ENCODE measurements around the gene CNTFR. TPM values are rescaled to one million over a fixed set of nuclear protein-coding genes. Genes with fewer than 3 reads are reported as not detected.

Gene CNTFR
- total RNA-seq, 5 donors from 2014 or later (not counting 1 experiment from before 2014, with no cell fraction given) = not detected

DNA sequence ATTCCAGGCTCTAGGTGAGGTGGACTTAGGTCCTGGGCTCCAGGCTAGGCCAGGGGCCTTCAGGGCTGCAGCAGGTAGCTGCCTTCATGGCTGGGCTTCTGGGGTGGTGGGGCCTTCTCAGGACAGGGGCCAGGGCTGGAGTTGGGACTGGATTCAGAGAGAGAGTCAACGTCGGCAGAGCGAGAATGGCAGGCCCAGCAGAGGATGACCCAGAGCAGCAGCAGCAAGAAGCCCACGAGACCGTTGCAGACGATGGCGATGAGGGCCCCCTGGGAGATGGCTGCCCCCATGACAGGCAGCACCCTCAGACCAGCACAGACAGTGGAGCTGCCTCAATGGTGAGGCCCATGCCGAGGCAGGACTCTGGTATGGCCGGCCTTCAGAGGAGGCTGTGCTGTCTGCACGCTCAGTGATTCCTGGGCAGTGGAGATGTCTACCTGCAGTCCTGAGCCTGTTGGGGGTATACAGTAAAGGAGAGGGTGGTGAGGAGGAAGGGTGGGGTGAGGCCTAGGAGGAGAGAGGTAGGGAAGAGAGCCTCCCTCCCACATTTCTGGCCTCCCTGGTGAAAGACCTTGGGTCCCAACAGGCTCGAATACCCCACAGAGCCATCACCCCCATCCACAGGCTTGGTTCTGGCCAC, 68.0 kb downstream of the CNTFR start:
- ATAC-seq (replicated peaks in 1 of 4) = no peak
- peak in 1 of 35 experiments; percentile 5 for DNase-seq
- H3K36me3 Mint-ChIP-seq = no peaks in the 10 kb centered on the region
- H3K4me3 ChIP-seq (ENCODE audit: control insufficient read depth in 1 of 2, extremely low read depth in 1 of 2, low read length in 1 of 2) = no peak overlapping the region
- peak overlapping the region in 2 of 3 donors; percentile 33 to 53 for H3K4me3 Mint-ChIP-seq
- no peaks in the 10 kb centered on the region for H3K9me3 ChIP-seq
- no peaks in the 10 kb centered on the region for H3K36me3 ChIP-seq (ENCODE audit: control insufficient read depth in 2 of 2, extremely low read depth in 1 of 2, insufficient read depth in 1 of 2, low read length in 1 of 2)
- CTCF ChIA-PET = interaction anchor here in 1 of 2 donors (0.6 kb wide), 1 partner anchor 21 kb away, joined by 3 read pairs; no protein-coding TSS in a partner anchor
- 93% methylated on average over 11 of the region's 11 CpGs for WGBS (ENCODE audit: insufficient coverage)
- peaks cover 4 to 16% of the 10 kb centered on the region in 2 experiments for H3K4me1 ChIP-seq (ENCODE audit: control insufficient read depth in 1 of 2, extremely low read depth in 1 of 2, insufficient read depth in 2 of 2, low read length in 2 of 2)
- POLR2A ChIA-PET = no interaction called here
- H3K9me3 Mint-ChIP-seq = no peaks in the 10 kb centered on the region
- peaks cover 0 to 18% of the 10 kb centered on the region in 2 experiments for H3K27me3 ChIP-seq (replicated peaks in 1 of 2; ENCODE audit: control insufficient read depth in 2 of 2, extremely low read depth in 1 of 2, insufficient read depth in 2 of 2, low read length in 1 of 2)
- peaks cover 0 to 5% of the 10 kb centered on the region in 2 donors for H3K27me3 Mint-ChIP-seq
- H3K27ac Mint-ChIP-seq = no peak overlapping the region
- no peak overlapping the region for H3K27ac ChIP-seq (ENCODE audit: low read length)
- peaks cover 7 to 11% (median 11%) of the 10 kb centered on the region in 3 donors for H3K4me1 Mint-ChIP-seq

- no peaks in the 10 kb centered on the region for H3K36me3 ChIP-seq (ENCODE audit: control insufficient read depth in 2 of 2, extremely low read depth in 1 of 2, insufficient read depth in 1 of 2, low read length in 1 of 2)
- ChIA-PET POLR2A (no interaction called here), CTCF (interaction anchor here in 1 of 2 donors (0.6 kb wide), 1 partner anchor 22 kb away, joined by 3 read pairs; no protein-coding TSS in a partner anchor)
- H3K4me3 Mint-ChIP-seq = peak overlapping the region in 1 of 3 donors; percentile 33
- no peaks in the 10 kb centered on the region for H3K9me3 ChIP-seq
- peaks cover 0 to 2% of the 10 kb centered on the region in 2 donors for H3K27me3 Mint-ChIP-seq
- H3K9me3 Mint-ChIP-seq = no peaks in the 10 kb centered on the region
- H3K27ac Mint-ChIP-seq = no peak overlapping the region
- H3K27me3 ChIP-seq (replicated peaks in 1 of 2; ENCODE audit: control insufficient read depth in 2 of 2, extremely low read depth in 1 of 2, insufficient read depth in 2 of 2, low read length in 1 of 2) = peaks cover 0 to 18% of the 10 kb centered on the region in 2 experiments
- no peak for DNase-seq
- ATAC-seq (replicated peaks in 1 of 4) = no peak
- peaks cover 7 to 11% (median 11%) of the 10 kb centered on the region in 3 donors for H3K4me1 Mint-ChIP-seq
- H3K36me3 Mint-ChIP-seq = no peaks in the 10 kb centered on the region
- no peak overlapping the region for H3K4me3 ChIP-seq (ENCODE audit: control insufficient read depth in 1 of 2, extremely low read depth in 1 of 2, low read length in 1 of 2)
- peaks cover 4 to 16% of the 10 kb centered on the region in 2 experiments for H3K4me1 ChIP-seq (ENCODE audit: control insufficient read depth in 1 of 2, extremely low read depth in 1 of 2, insufficient read depth in 2 of 2, low read length in 2 of 2)
- 97% methylated on average over 4 of the region's 6 CpGs for WGBS (ENCODE audit: insufficient coverage)
- no peak overlapping the region for H3K27ac ChIP-seq (ENCODE audit: low read length)
These were observed 68.8 kb downstream of the CNTFR start for GRCh38 chr9:34520505-34521385.

DNA sequence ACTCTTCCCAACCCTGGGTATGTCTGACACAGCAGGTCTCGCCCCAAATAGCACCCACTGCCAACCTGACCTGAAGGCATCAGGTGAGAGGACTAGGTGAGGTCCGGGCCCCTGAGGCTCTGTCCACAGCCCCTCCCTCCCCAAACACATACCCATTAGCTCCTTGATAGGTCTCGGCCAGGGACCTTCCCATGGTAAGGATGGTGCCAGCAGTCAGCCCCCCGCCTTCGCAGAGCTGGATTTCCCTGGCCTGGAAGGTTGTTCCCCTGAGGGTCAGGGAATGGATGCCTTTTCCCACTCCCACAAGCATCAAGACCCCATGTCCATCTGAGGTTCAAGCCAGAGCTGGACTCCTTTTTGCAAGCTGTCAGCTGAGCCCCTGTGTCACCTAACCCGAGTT, 69.4 kb downstream of the CNTFR start:
- CTCF ChIA-PET = interaction anchor here in 1 of 2 donors (0.5 kb wide), 1 partner anchor 355 kb away, joined by 4 read pairs; no protein-coding TSS in a partner anchor
- POLR2A ChIA-PET = no interaction called here
- H3K27ac Mint-ChIP-seq = peak overlapping the region in 1 of 2 donors; percentile 39

GRCh38 chr9:34519321-34520020, 70.1 kb downstream of the CNTFR start:
- no peaks in the 10 kb centered on the region for H3K36me3 Mint-ChIP-seq
- CTCF ChIA-PET = interaction anchor here in 1 of 2 donors (0.5 kb wide), 1 partner anchor 354 kb away, joined by 4 read pairs; no protein-coding TSS in a partner anchor

More for the DNA sequence above, 69.4 kb downstream of the CNTFR start:
- ATAC-seq (replicated peaks in 1 of 4) = no peak
- no peak for DNase-seq
- WGBS (ENCODE audit: insufficient coverage) = 90% methylated on average over 4 of the region's 6 CpGs
- H3K4me1 Mint-ChIP-seq = peaks cover 7 to 11% (median 11%) of the 10 kb centered on the region in 3 donors
- Histone ChIP-seq H3K27ac (ENCODE audit: low read length) (no peak overlapping the region), H3K4me3 (ENCODE audit: control insufficient read depth in 1 of 2, extremely low read depth in 1 of 2, low read length in 1 of 2) (no peak overlapping the region), H3K9me3 (no peaks in the 10 kb centered on the region), H3K27me3 (replicated peaks in 1 of 2; ENCODE audit: control insufficient read depth in 2 of 2, extremely low read depth in 1 of 2, insufficient read depth in 2 of 2, low read length in 1 of 2) (peaks cover 0 to 18% of the 10 kb centered on the region in 2 experiments), H3K36me3 (ENCODE audit: control insufficient read depth in 2 of 2, extremely low read depth in 1 of 2, insufficient read depth in 1 of 2, low read length in 1 of 2) (no peaks in the 10 kb centered on the region), H3K4me1 (ENCODE audit: control insufficient read depth in 1 of 2, extremely low read depth in 1 of 2, insufficient read depth in 2 of 2, low read length in 2 of 2) (peaks cover 4 to 16% of the 10 kb centered on the region in 2 experiments)
- H3K9me3 Mint-ChIP-seq = no peaks in the 10 kb centered on the region
- H3K36me3 Mint-ChIP-seq = no peaks in the 10 kb centered on the region
- no peak overlapping the region for H3K4me3 Mint-ChIP-seq
- H3K27me3 Mint-ChIP-seq = no peaks in the 10 kb centered on the region

DNA sequence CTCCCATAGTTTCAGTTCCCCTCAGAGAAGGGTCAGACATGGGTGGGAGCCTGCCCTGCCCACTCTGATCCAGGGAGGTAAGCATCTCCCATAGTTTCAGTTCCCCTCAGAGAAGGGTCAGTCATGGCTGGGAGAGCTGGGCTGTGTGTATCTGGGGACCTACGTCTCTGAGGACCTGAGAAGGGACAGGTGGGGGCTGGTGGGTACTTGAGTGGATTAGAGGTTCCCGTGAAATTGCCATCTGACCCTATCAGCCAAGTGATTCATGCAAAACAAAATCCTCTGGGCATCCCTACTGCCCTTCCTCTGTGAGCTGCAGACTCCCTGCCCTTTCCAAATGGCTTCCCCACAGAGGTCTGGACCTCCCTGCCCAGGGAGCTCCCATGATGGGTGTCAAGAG, 70.6 kb downstream of the CNTFR start:
- Histone ChIP-seq H3K4me3 (ENCODE audit: control insufficient read depth in 1 of 2, extremely low read depth in 1 of 2, low read length in 1 of 2) (no peak overlapping the region), H3K9me3 (no peaks in the 10 kb centered on the region), H3K27ac (ENCODE audit: low read length) (no peak overlapping the region), H3K27me3 (replicated peaks in 1 of 2; ENCODE audit: control insufficient read depth in 2 of 2, extremely low read depth in 1 of 2, insufficient read depth in 2 of 2, low read length in 1 of 2) (peaks cover 0 to 22% of the 10 kb centered on the region in 2 experiments), H3K36me3 (ENCODE audit: control insufficient read depth in 2 of 2, extremely low read depth in 1 of 2, insufficient read depth in 1 of 2, low read length in 1 of 2) (no peaks in the 10 kb centered on the region), H3K4me1 (ENCODE audit: control insufficient read depth in 1 of 2, extremely low read depth in 1 of 2, insufficient read depth in 2 of 2, low read length in 2 of 2) (peaks cover 4 to 16% of the 10 kb centered on the region in 2 experiments)
- Mint-ChIP-seq H3K9me3 (no peaks in the 10 kb centered on the region), H3K4me1 (peaks cover 7 to 10% (median 10%) of the 10 kb centered on the region in 3 donors), H3K27ac (no peak overlapping the region), H3K36me3 (no peaks in the 10 kb centered on the region), H3K27me3 (no peaks in the 10 kb centered on the region), H3K4me3 (no peak overlapping the region)
- 100% methylated on average over 1 of the region's 2 CpGs for WGBS (ENCODE audit: insufficient coverage)
- ATAC-seq (replicated peaks in 1 of 4) = no peak
- DNase-seq = no peak
- POLR2A ChIA-PET = no interaction called here
- CTCF ChIA-PET = no interaction called here

More at GRCh38 chr9:34519321-34520020, 70.1 kb downstream of the CNTFR start:
- DNase-seq (no peak), ATAC-seq (replicated peaks in 1 of 4) (no peak)
- Histone ChIP-seq H3K27me3 (replicated peaks in 1 of 2; ENCODE audit: control insufficient read depth in 2 of 2, extremely low read depth in 1 of 2, insufficient read depth in 2 of 2, low read length in 1 of 2) (peaks cover 0 to 18% of the 10 kb centered on the region in 2 experiments), H3K4me1 (ENCODE audit: control insufficient read depth in 1 of 2, extremely low read depth in 1 of 2, insufficient read depth in 2 of 2, low read length in 2 of 2) (peaks cover 4 to 16% of the 10 kb centered on the region in 2 experiments), H3K27ac (ENCODE audit: low read length) (no peak overlapping the region), H3K4me3 (ENCODE audit: control insufficient read depth in 1 of 2, extremely low read depth in 1 of 2, low read length in 1 of 2) (no peak overlapping the region), H3K36me3 (ENCODE audit: control insufficient read depth in 2 of 2, extremely low read depth in 1 of 2, insufficient read depth in 1 of 2, low read length in 1 of 2) (no peaks in the 10 kb centered on the region), H3K9me3 (no peaks in the 10 kb centered on the region)
- H3K4me1 Mint-ChIP-seq = peaks cover 7 to 11% (median 11%) of the 10 kb centered on the region in 3 donors
- WGBS (ENCODE audit: insufficient coverage) = 60% methylated on average over 1 of the region's 2 CpGs
- no peak overlapping the region for H3K4me3 Mint-ChIP-seq
- H3K9me3 Mint-ChIP-seq = no peaks in the 10 kb centered on the region
- POLR2A ChIA-PET = no interaction called here
- no peak overlapping the region for H3K27ac Mint-ChIP-seq
- H3K27me3 Mint-ChIP-seq = no peaks in the 10 kb centered on the region

DNA sequence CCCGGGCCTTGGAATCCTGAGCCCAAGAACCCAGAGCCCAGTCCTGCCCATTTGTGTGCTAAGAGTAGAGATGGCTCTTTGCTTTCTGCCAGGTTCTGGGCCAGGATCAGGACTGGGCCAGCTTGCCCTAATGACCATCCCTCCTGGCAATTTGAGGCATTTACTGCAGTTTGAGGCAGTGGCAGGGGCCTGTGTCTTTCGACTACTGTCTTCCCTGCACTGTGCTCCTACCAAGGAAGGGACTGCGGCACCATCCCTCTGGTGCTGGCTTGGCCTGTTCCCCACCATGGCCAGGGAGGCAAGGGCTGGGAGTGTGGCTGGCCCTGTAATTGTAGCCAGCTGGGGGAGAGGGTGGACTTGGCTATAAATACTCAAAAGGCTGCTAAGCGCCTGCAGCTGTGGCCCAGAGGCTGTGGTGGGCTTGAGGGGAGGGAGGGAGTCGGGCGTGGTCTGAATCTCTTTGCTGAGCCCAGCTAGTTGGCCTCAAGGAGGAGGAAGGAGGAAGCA, 71.4 kb downstream of the CNTFR start:
- peaks cover 0 to 16% of the 10 kb centered on the region in 2 experiments for H3K27me3 ChIP-seq (replicated peaks in 1 of 2; ENCODE audit: control insufficient read depth in 2 of 2, extremely low read depth in 1 of 2, insufficient read depth in 2 of 2, low read length in 1 of 2)
- no peak overlapping the region for H3K4me3 ChIP-seq (ENCODE audit: control insufficient read depth in 1 of 2, extremely low read depth in 1 of 2, low read length in 1 of 2)
- Mint-ChIP-seq H3K27me3 (no peaks in the 10 kb centered on the region), H3K4me1 (peaks cover 4 to 7% (median 5%) of the 10 kb centered on the region in 3 donors), H3K27ac (no peak overlapping the region), H3K9me3 (no peaks in the 10 kb centered on the region), H3K4me3 (no peak overlapping the region), H3K36me3 (no peaks in the 10 kb centered on the region)
- no peak overlapping the region for H3K27ac ChIP-seq (ENCODE audit: low read length)
- ATAC-seq (replicated peaks in 1 of 4) (no peak), DNase-seq (no peak)
- H3K36me3 ChIP-seq (ENCODE audit: control insufficient read depth in 2 of 2, extremely low read depth in 1 of 2, insufficient read depth in 1 of 2, low read length in 1 of 2) = no peaks in the 10 kb centered on the region
- ChIA-PET POLR2A (no interaction called here), CTCF (no interaction called here)
- H3K4me1 ChIP-seq (ENCODE audit: control insufficient read depth in 1 of 2, extremely low read depth in 1 of 2, insufficient read depth in 2 of 2, low read length in 2 of 2) = peaks cover under 1 to 9% of the 10 kb centered on the region in 2 experiments
- no peaks in the 10 kb centered on the region for H3K9me3 ChIP-seq
- 58% methylated on average over 5 of the region's 6 CpGs for WGBS (ENCODE audit: insufficient coverage)

Data from T-cell (primary cell).